ENCODE measurements around the gene USP46. TPM values are rescaled to one million over a fixed set of nuclear protein-coding genes. Genes with fewer than 3 reads are reported as not detected.

Gene USP46
- total and polyA plus RNA-seq, 2 of the 13 experiments (the other 11 are each of a cell fraction or from before 2014, with no cell fraction given): 4.7 to 17.4 TPM

DNA sequence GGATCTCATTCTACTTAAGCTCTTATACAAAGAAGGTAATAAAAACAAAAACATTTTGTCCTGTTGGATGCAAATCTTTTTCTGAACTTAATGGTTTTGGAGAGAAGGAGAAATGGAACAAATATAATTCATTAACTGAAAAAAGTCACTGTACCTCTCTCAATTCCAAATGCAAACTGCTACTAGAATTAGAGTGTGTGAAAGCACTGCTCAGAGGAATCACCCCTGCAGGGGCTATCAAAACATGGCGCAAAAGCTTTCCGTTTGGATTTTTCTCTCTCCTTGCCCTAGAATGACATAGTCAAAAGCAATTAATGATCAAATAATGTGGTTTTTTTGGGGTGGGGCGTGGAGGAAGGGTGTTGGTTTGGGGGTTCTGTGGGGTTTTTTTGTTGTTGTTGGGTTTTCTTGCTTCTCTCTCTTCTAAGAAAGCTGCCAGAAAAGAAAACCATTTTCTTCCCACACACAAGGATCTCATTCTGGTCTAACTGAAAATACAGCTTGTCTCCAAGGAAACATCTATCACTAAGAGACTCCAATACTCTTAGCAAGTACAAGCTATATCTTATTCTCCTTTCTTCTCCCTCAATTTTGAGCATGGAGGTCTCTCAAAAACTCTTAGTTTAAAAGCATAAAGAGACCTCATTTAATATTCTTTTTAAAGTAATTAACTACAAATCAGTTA is 41.6 kb downstream of the USP46 start:
- WGBS (ENCODE audit: low lambda C conversion rate): 95% methylated on average over 3 of the region's 3 CpGs
- intact Hi-C loops (cut with micrococcal nuclease; ENCODE audit: unreplicated experiment): no loop called here

More for the DNA sequence above, 41.6 kb downstream of the USP46 start:
- no TSS peak for BruUV-seq (replicated peaks)
- ChIA-PET CTCF (ENCODE audit: low intra/inter-chr PET ratio, low total read pairs) (no interaction called here), POLR2A (no interaction called here)
- Histone ChIP-seq H3K36me3 (replicated peaks in 1 of 2; ENCODE audit: control insufficient read depth in 1 of 2, insufficient read depth in 2 of 2, low read length in 2 of 2) (no peaks in the 10 kb centered on the region; a peak in 2 of 5 replicates), H3K4me1 (ENCODE audit: insufficient read depth, low read length) (no peaks in the 10 kb centered on the region), H3K9me3 (ENCODE audit: low read length) (no peaks in the 10 kb centered on the region), H2AFZ (ENCODE audit: low read length) (no peak overlapping the region), H3K27me3 (ENCODE audit: control insufficient read depth in 1 of 2, insufficient read depth in 2 of 2, low read length in 2 of 2) (no peaks in the 10 kb centered on the region), H3K4me3 (replicated peaks in 1 of 3; ENCODE audit: insufficient read depth in 1 of 3, low read depth in 2 of 3, low read length in 3 of 3) (no peak overlapping the region), H3K79me2 (ENCODE audit: insufficient read depth, low read length) (no peaks in the 10 kb centered on the region), H3K9ac (ENCODE audit: insufficient read depth, low read depth, low read length) (no peak overlapping the region), H4K20me1 (ENCODE audit: insufficient read depth, low read length) (no peaks in the 10 kb centered on the region), H3K4me2 (ENCODE audit: low read depth, low read length) (no peak overlapping the region), H3K27ac (ENCODE audit: extremely low read length, insufficient read depth, low read length) (no peak overlapping the region)
- ATAC-seq (no peak), FAIRE-seq (no peak), DNase-seq (ENCODE audit: low spot score) (no peak)
- no peak for TF ChIP-seq PCBP2 (optimal IDR thresholded peaks at IDR 0.05; ENCODE audit: low read depth, low read length, poor library complexity, severe bottlenecking)
- TF ChIP-seq ZNF232 (CRISPR knock-in tag; IDR thresholded peaks at IDR 0.05; ENCODE audit: borderline replicate concordance): no peak
- TF ChIP-seq ZNF713 (CRISPR knock-in tag; IDR thresholded peaks at IDR 0.05): no peak
- no peak for TF ChIP-seq SP1 (IDR thresholded peaks at IDR 0.05)
- no peak for TF ChIP-seq SP1 (CRISPR knock-in tag; IDR thresholded peaks at IDR 0.05)
- no peak for TF ChIP-seq ETV5 (CRISPR knock-in tag; IDR thresholded peaks at IDR 0.05; ENCODE audit: borderline replicate concordance)
- no peak for TF ChIP-seq AHR (CRISPR knock-in tag; IDR thresholded peaks at IDR 0.05)
- no peak for TF ChIP-seq FOXO1 (CRISPR knock-in tag; IDR thresholded peaks at IDR 0.05)
- no peak for TF ChIP-seq ZNF670 (CRISPR knock-in tag; IDR thresholded peaks at IDR 0.05; ENCODE audit: borderline replicate concordance)
- no peak for TF ChIP-seq ASH2L (IDR thresholded peaks at IDR 0.05; ENCODE audit: insufficient read length, low read depth, low read length)
- no peak for TF ChIP-seq FOXM1 (CRISPR knock-in tag; IDR thresholded peaks at IDR 0.05)
- no peak for TF ChIP-seq KLF11 (CRISPR knock-in tag; IDR thresholded peaks at IDR 0.05)
- TF ChIP-seq, protein P1, sequence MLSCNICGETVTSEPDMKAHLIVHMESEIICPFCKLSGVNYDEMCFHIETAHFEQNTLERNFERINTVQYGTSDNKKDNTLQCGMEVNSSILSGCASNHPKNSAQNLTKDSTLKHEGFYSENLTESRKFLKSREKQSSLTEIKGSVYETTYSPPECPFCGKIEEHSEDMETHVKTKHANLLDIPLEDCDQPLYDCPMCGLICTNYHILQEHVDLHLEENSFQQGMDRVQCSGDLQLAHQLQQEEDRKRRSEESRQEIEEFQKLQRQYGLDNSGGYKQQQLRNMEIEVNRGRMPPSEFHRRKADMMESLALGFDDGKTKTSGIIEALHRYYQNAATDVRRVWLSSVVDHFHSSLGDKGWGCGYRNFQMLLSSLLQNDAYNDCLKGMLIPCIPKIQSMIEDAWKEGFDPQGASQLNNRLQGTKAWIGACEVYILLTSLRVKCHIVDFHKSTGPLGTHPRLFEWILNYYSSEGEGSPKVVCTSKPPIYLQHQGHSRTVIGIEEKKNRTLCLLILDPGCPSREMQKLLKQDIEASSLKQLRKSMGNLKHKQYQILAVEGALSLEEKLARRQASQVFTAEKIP (CRISPR knock-in tag; IDR thresholded peaks at IDR 0.05; ENCODE audit: borderline replicate concordance): no peak
- no peak for TF ChIP-seq ZNF468 (CRISPR knock-in tag; IDR thresholded peaks at IDR 0.05)
- no peak for TF ChIP-seq RBM39 (IDR thresholded peaks at IDR 0.05; ENCODE audit: low read depth, low read length, poor library complexity, severe bottlenecking)
- TF ChIP-seq ZNF17 (CRISPR knock-in tag; IDR thresholded peaks at IDR 0.05): no peak
- TF ChIP-seq ZNF839 (CRISPR knock-in tag; IDR thresholded peaks at IDR 0.05; ENCODE audit: borderline replicate concordance): no peak
- TF ChIP-seq KLF12 (CRISPR knock-in tag; IDR thresholded peaks at IDR 0.05; ENCODE audit: borderline replicate concordance): no peak
- in situ Hi-C loops (cut with HindIII; ENCODE audit: extremely low pct_ligation_motif_present, low pct_unique_long_range_greater_than_20kb): no loop called here

All from HepG2 (cell line).